Measurements from ENCODE around the gene TAP1.

TAP1 gene

GRCh38 chr6:32890831-32891230 lies 37.3 kb upstream of the TAP1 start:
- no peak overlapping the region for H3K9ac ChIP-seq (ENCODE audit: low read length)
- peak overlapping the region; percentile 19 for H3K27ac ChIP-seq (ENCODE audit: low read depth, low read length, poor library complexity, severe bottlenecking)
- 0 out of 2 replicates have a peak, but pooled peaks cover 5% of the 10 kb centered on the region for H3F3A ChIP-seq (ENCODE audit: insufficient read depth, low read length)
- H2AFZ ChIP-seq (ENCODE audit: low read length), result no peak overlapping the region
- H3K4me1 ChIP-seq (ENCODE audit: insufficient read depth, low read length, severe bottlenecking), result peaks cover 57% of the 10 kb centered on the region
- no peaks in the 10 kb centered on the region for H3K27me3 ChIP-seq (ENCODE audit: insufficient read depth, low read length)
- no peak overlapping the region for H3K4me2 ChIP-seq (ENCODE audit: low read length)
- no peaks in the 10 kb centered on the region for H3K9me2 ChIP-seq (ENCODE audit: low read depth, low read length)
- peaks cover 11% of the 10 kb centered on the region for H3K79me2 ChIP-seq (ENCODE audit: insufficient read depth, low read length)
- no peaks in the 10 kb centered on the region for H3K9me3 ChIP-seq (ENCODE audit: low read length)
- no peaks in the 10 kb centered on the region for H4K20me1 ChIP-seq (ENCODE audit: insufficient read depth, low read length)
- TF ChIP-seq CTCF (IDR thresholded peaks at IDR 0.05; ENCODE audit: low read length) (no peak), EZH2 (IDR thresholded peaks at IDR 0.05; ENCODE audit: borderline replicate concordance, low read length) (no peak)
- H3K36me3 ChIP-seq (ENCODE audit: insufficient read depth, low read length), result no peaks in the 10 kb centered on the region
- H3K4me3 ChIP-seq (ENCODE audit: low read depth, low read length, poor library complexity, severe bottlenecking), result no peak overlapping the region

- no peak overlapping the region for H2AFZ ChIP-seq (ENCODE audit: low read length)
- no peaks in the 10 kb centered on the region for H3K79me2 ChIP-seq (ENCODE audit: insufficient read depth, low read length)
- H3K36me3 ChIP-seq (ENCODE audit: insufficient read depth, low read length), result no peaks in the 10 kb centered on the region
- no peaks in the 10 kb centered on the region for H3K9me2 ChIP-seq (ENCODE audit: low read depth, low read length)
- no peaks in the 10 kb centered on the region for H3K9me3 ChIP-seq (ENCODE audit: low read length)
- H3K27me3 ChIP-seq (ENCODE audit: insufficient read depth, low read length), result no peaks in the 10 kb centered on the region
- TF ChIP-seq CTCF (IDR thresholded peaks at IDR 0.05; ENCODE audit: low read length) (no peak), EZH2 (IDR thresholded peaks at IDR 0.05; ENCODE audit: borderline replicate concordance, low read length) (no peak)
- H3K4me3 ChIP-seq (ENCODE audit: low read depth, low read length, poor library complexity, severe bottlenecking), result no peak overlapping the region
- H3K9ac ChIP-seq (ENCODE audit: low read length), result no peak overlapping the region
- 0 out of 2 replicates have a peak, but pooled peaks cover 5% of the 10 kb centered on the region for H3F3A ChIP-seq (ENCODE audit: insufficient read depth, low read length)
- no peaks in the 10 kb centered on the region for H4K20me1 ChIP-seq (ENCODE audit: insufficient read depth, low read length)
- H3K27ac ChIP-seq (ENCODE audit: low read depth, low read length, poor library complexity, severe bottlenecking), result no peak overlapping the region
- H3K4me2 ChIP-seq (ENCODE audit: low read length), result no peak overlapping the region
- H3K4me1 ChIP-seq (ENCODE audit: insufficient read depth, low read length, severe bottlenecking), result peaks cover 49% of the 10 kb centered on the region
These were observed 36.0 kb upstream of the TAP1 start for GRCh38 chr6:32889533-32889932.

- no peak overlapping the region for H2AFZ ChIP-seq (ENCODE audit: low read length)
- H3K9ac ChIP-seq (ENCODE audit: low read length), result no peak overlapping the region
- no peak overlapping the region for H3K4me3 ChIP-seq (ENCODE audit: low read depth, low read length, poor library complexity, severe bottlenecking)
- peaks cover 51% of the 10 kb centered on the region for H3K4me1 ChIP-seq (ENCODE audit: insufficient read depth, low read length, severe bottlenecking)
- H3K27me3 ChIP-seq (ENCODE audit: insufficient read depth, low read length), result no peaks in the 10 kb centered on the region
- no peaks in the 10 kb centered on the region for H3K9me2 ChIP-seq (ENCODE audit: low read depth, low read length)
- H3K4me2 ChIP-seq (ENCODE audit: low read length), result no peak overlapping the region
- TF ChIP-seq CTCF (IDR thresholded peaks at IDR 0.05; ENCODE audit: low read length) (no peak), EZH2 (IDR thresholded peaks at IDR 0.05; ENCODE audit: borderline replicate concordance, low read length) (no peak)
- no peaks in the 10 kb centered on the region for H3K9me3 ChIP-seq (ENCODE audit: low read length)
- H3K79me2 ChIP-seq (ENCODE audit: insufficient read depth, low read length), result no peaks in the 10 kb centered on the region
- no peak overlapping the region for H3K27ac ChIP-seq (ENCODE audit: low read depth, low read length, poor library complexity, severe bottlenecking)
- H3K36me3 ChIP-seq (ENCODE audit: insufficient read depth, low read length), result no peaks in the 10 kb centered on the region
- 0 out of 2 replicates have a peak, but pooled peaks cover 5% of the 10 kb centered on the region for H3F3A ChIP-seq (ENCODE audit: insufficient read depth, low read length)
- H4K20me1 ChIP-seq (ENCODE audit: insufficient read depth, low read length), result no peaks in the 10 kb centered on the region
These were observed 35.1 kb upstream of the TAP1 start for GRCh38 chr6:32888576-32888975.

Data from OCI-LY1 (cell line).